ENCODE results near the gene NUMB. TPM values are rescaled to one million over a fixed set of nuclear protein-coding genes. Genes with fewer than 3 reads are reported as not detected.

The NUMB gene
- total and polyA plus RNA-seq, 2 of the 13 experiments (the other 11 are each of a cell fraction or from before 2014, with no cell fraction given), result 20.3 to 71.1 TPM

- no peak for TF ChIP-seq ZSCAN22 (CRISPR knock-in tag; IDR thresholded peaks at IDR 0.05)
- no peak for TF ChIP-seq PLSCR1 (CRISPR knock-in tag; IDR thresholded peaks at IDR 0.05; ENCODE audit: borderline replicate concordance)
- no peak for TF ChIP-seq MED1 (CRISPR knock-in tag; IDR thresholded peaks at IDR 0.05)
- TF ChIP-seq SYNCRIP (IDR thresholded peaks at IDR 0.05; ENCODE audit: insufficient read depth, low read depth, low read length), result no peak
Observed at GRCh38 chr14:73277376-73277775, 181.0 kb downstream of the NUMB start (continued).

- H3K79me2 ChIP-seq (ENCODE audit: insufficient read depth, low read length), result no peaks in the 10 kb centered on the region
- FAIRE-seq, result no peak
- intact Hi-C loops (cut with micrococcal nuclease; ENCODE audit: unreplicated experiment) (no loop called here), in situ Hi-C loops (cut with HindIII; ENCODE audit: extremely low pct_ligation_motif_present, low pct_unique_long_range_greater_than_20kb) (no loop called here)
- no peak overlapping the region for H3K27ac ChIP-seq (ENCODE audit: extremely low read length, insufficient read depth, low read length)
- H3K9ac ChIP-seq (ENCODE audit: insufficient read depth, low read depth, low read length), result no peak overlapping the region
- no peak overlapping the region for H2AFZ ChIP-seq (ENCODE audit: low read length)
- H3K4me3 ChIP-seq (replicated peaks in 1 of 3; ENCODE audit: insufficient read depth in 1 of 3, low read depth in 2 of 3, low read length in 3 of 3), result no peak overlapping the region
- ChIA-PET POLR2A (no interaction called here), CTCF (ENCODE audit: low intra/inter-chr PET ratio, low total read pairs) (no interaction called here)
- H3K4me1 ChIP-seq (ENCODE audit: insufficient read depth, low read length), result peaks cover 6% of the 10 kb centered on the region
- H3K4me2 ChIP-seq (ENCODE audit: low read depth, low read length), result no peak overlapping the region
- H4K20me1 ChIP-seq (ENCODE audit: insufficient read depth, low read length), result no peaks in the 10 kb centered on the region
- BruUV-seq (replicated peaks), result no TSS peak
- ATAC-seq, result no peak; the same call in 2 of the 3 replicates
- WGBS (ENCODE audit: low lambda C conversion rate), result 100% methylated on average over 5 of the region's 7 CpGs
- no peaks in the 10 kb centered on the region for H3K27me3 ChIP-seq (ENCODE audit: control insufficient read depth in 1 of 2, insufficient read depth in 2 of 2, low read length in 2 of 2)
- H3K9me3 ChIP-seq (ENCODE audit: low read length), result no peaks in the 10 kb centered on the region
- DNase-seq (ENCODE audit: low spot score), result no peak
- H3K36me3 ChIP-seq (replicated peaks in 1 of 2; ENCODE audit: control insufficient read depth in 1 of 2, insufficient read depth in 2 of 2, low read length in 2 of 2), result peaks cover 14 to 30% of the 10 kb centered on the region in 2 experiments
- no peak for TF ChIP-seq ZNF441 (CRISPR knock-in tag; IDR thresholded peaks at IDR 0.05; ENCODE audit: borderline replicate concordance)
- TF ChIP-seq RNF219 (CRISPR knock-in tag; IDR thresholded peaks at IDR 0.05), result no peak
- TF ChIP-seq IRX3 (CRISPR knock-in tag; IDR thresholded peaks at IDR 0.05; ENCODE audit: borderline replicate concordance, low read depth), result no peak
- no peak for TF ChIP-seq FOXJ3 (CRISPR knock-in tag; IDR thresholded peaks at IDR 0.05; ENCODE audit: borderline replicate concordance)
- no peak for TF ChIP-seq USF2 (IDR thresholded peaks at IDR 0.05; ENCODE audit: low read depth, low read length)
- no peak for TF ChIP-seq USF2 (CRISPR knock-in tag; IDR thresholded peaks at IDR 0.05; ENCODE audit: borderline replicate concordance)
- TF ChIP-seq GATAD1 (CRISPR knock-in tag; IDR thresholded peaks at IDR 0.05), result no peak
- TF ChIP-seq TARDBP (CRISPR knock-in tag; IDR thresholded peaks at IDR 0.05), result no peak
- TF ChIP-seq NKX3-1 (CRISPR knock-in tag; IDR thresholded peaks at IDR 0.05), result no peak
- no peak for TF ChIP-seq FOXK2 (IDR thresholded peaks at IDR 0.05)
- TF ChIP-seq DZIP1 (CRISPR knock-in tag; IDR thresholded peaks at IDR 0.05), result no peak
- TF ChIP-seq ZNF460 (CRISPR knock-in tag; IDR thresholded peaks at IDR 0.05; ENCODE audit: borderline replicate concordance), result no peak
Observed at GRCh38 chr14:73276836-73277235, 181.5 kb downstream of the NUMB start.
